ENCODE data around the gene CFHR4. TPM values are rescaled to one million over a fixed set of nuclear protein-coding genes. Genes with fewer than 3 reads are reported as not detected.
"Not testable (repeated sequence)": the region's sequence is repeated elsewhere in the genome, so short reads cannot be mapped to it uniquely, and the experiment has no call there.

The CFHR4 gene
- total RNA-seq, 1 experiment from 2014 or later, result not detected

- DNase-seq (ENCODE audit: low read depth), result peak; percentile 72
Observed at GRCh38 chr1:196933531-196934189, 45.8 kb downstream of the CFHR4 start.

- not testable (repeated sequence) for DNase-seq (ENCODE audit: low read depth)
Observed at GRCh38 chr1:196941474-196941873, 53.6 kb downstream of the CFHR4 start.

GRCh38 chr1:196943568-196943967 is 55.7 kb downstream of the CFHR4 start, which contains the start of gene CFHR2:
Gene CFHR2, plus strand, starts transcription at chr1:196943738. Its CDS starts 143 bp downstream, at chr1:196943881.
- not testable (repeated sequence) for DNase-seq (ENCODE audit: low read depth)

GRCh38 chr1:196951711-196952394 is 64.0 kb downstream of the CFHR4 start:
- no peak for DNase-seq (ENCODE audit: low read depth)

DNA sequence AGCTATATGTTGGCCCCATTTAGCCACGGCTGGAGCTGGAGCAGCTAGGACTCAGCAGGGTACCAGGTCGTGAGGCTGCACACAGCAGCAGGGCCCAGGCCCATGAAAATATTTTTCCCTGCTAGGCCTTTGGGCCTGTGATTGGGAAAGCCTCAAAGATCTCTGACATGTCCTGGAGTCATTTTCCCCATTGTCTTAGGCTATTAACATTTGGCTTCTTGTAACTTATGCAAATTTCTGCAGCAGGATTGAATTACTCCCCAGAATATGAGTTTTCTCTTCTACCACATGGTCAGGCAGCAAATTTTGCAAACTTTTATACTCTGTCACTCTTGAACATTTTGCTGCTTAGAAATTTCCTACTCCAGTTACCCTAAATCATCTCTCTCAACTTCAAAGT is 66.9 kb downstream of the CFHR4 start:
- DNase-seq (ENCODE audit: low read depth), result no peak

DNA sequence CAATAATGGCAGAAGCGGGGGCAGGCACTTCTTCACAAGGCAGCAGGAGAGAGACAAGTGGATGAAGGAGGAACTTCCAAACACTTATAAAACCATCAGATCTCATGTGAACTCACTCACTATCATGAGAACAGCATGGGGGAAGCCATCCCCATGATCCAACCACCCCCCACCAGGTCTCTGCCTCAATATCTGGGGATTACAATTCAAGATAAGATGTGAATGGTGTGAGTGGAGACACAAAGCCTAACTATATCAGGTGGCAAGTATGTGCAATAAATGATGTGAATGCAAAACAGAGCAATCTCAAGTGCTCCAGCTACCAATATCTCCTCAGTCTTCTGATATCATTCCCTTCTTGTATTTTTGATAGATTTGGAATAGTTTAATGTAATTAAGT is 68.1 kb downstream of the CFHR4 start:
- DNase-seq (ENCODE audit: low read depth), result no peak

- DNase-seq (ENCODE audit: low read depth), result no peak
Observed at GRCh38 chr1:196960854-196961253, 73.0 kb downstream of the CFHR4 start.

Other genes with a start within 250 kb of the CFHR4 start
- 2.3 and 2.9 TPM in 2 replicates for gene CFH, start 236.0 kb upstream of the CFHR4 start, total RNA-seq (2014; rRNA removed; shearing (Covaris generic))
- not detected in 2 replicates for gene CFHR3, start 113.2 kb upstream of the CFHR4 start, total RNA-seq (2014; rRNA removed; shearing (Covaris generic))
- not detected in 2 replicates for gene CFHR1, start 68.3 kb upstream of the CFHR4 start, total RNA-seq (2014; rRNA removed; shearing (Covaris generic))
- not detected in 2 replicates for gene CFHR2, start 55.7 kb downstream of the CFHR4 start, total RNA-seq (2014; rRNA removed; shearing (Covaris generic))
- gene CFHR5, start 89.5 kb downstream of the CFHR4 start, total RNA-seq (2014; rRNA removed; shearing (Covaris generic)), result not detected in 2 replicates
- gene F13B, start 179.2 kb downstream of the CFHR4 start, total RNA-seq (2014; rRNA removed; shearing (Covaris generic)), result 0.24 TPM in 1 of 2 replicates, not detected in the other

Data from RPMI7951 (cell line).